PC-9 (cell line): ENCODE results near the gene SLC38A8.

Source experiments
- EZH2 ChIP-seq: fragments of 200-600 bp; sonication (generic); IDR thresholded peaks from 2 replicates; pipeline ENCODE4 v1.8.0; 2017; ENCODE audit warnings: antibody characterized with exemption, low read depth
- TF ChIP-seq, protein P1 (sequence below): fragments of 200-600 bp; sonication (generic); conservative IDR thresholded peaks from 2 replicates; pipeline ENCODE4 v1.6.1; 2017; ENCODE audit warnings: mixed run types, antibody characterized with exemption, mild to moderate bottlenecking, moderate library complexity

DNA sequence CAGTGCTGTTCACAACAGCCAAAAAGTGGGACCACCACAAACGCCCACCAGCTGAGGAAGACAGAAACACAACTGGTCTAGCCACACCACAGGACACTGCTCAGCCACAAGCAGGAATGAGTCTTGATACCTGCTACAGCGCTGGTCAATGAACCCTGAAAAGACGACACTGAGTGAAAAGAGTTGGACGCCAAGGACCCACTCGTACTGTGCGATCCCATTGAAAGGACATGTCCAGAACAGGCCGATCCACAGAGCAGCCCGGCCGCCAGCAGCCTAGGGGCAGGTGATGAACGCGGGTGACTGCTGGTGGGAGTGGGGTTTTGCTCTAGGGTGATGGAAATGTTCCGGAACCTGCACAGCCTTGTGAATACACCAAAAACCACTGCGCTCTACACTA is 10.6 kb upstream of the SLC38A8 start:
- TF ChIP-seq, protein P1, sequence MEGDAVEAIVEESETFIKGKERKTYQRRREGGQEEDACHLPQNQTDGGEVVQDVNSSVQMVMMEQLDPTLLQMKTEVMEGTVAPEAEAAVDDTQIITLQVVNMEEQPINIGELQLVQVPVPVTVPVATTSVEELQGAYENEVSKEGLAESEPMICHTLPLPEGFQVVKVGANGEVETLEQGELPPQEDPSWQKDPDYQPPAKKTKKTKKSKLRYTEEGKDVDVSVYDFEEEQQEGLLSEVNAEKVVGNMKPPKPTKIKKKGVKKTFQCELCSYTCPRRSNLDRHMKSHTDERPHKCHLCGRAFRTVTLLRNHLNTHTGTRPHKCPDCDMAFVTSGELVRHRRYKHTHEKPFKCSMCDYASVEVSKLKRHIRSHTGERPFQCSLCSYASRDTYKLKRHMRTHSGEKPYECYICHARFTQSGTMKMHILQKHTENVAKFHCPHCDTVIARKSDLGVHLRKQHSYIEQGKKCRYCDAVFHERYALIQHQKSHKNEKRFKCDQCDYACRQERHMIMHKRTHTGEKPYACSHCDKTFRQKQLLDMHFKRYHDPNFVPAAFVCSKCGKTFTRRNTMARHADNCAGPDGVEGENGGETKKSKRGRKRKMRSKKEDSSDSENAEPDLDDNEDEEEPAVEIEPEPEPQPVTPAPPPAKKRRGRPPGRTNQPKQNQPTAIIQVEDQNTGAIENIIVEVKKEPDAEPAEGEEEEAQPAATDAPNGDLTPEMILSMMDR: no peak
- TF ChIP-seq EZH2: no peak
